GM21737 (cell line): ENCODE data around the gene RAC3.

Source experiments
- ATAC-seq: cut with Tn5 transposase; IDR thresholded peaks from one replicate; pipeline ENCODE4 v1.9.1; 2021; ENCODE audit warnings: mild to moderate bottlenecking, moderate library complexity; ENCODE audit not compliant: unreplicated experiment

The RAC3 gene

DNA sequence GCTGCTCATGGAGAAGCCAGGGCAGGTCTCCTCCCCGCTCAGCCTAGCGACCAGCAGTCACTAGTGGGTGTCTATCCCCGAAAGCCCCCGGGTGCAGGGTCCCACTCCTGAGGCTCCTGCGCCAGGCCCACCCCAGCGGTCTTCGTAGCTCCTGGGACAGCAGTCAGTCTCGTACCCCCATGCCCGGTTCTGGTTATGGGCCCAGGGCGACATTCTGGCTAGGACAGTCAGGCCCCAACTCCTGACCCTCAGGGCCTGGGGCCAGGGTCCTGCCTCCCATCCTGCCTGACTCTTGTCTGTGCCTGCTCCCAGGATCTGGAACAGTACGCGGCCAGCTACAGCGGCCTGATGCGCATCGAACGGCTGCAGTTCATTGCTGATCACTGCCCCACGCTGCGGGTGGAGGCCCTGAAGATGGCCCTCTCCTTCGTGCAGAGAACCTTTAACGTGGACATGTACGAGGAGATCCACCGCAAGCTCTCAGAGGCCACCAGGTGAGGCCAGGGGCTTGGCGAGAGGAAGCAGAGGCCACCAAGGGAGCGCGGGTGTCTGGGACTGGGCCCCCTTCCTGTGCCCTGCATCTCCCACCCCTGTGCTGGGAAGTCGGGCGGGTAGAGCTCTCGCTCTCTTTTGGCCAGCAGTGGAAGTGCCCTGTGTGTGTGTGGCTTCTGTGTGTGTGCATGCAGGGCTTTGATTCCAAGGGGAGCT is 22.2 kb downstream of the RAC3 start:
- ATAC-seq: no peak

DNA sequence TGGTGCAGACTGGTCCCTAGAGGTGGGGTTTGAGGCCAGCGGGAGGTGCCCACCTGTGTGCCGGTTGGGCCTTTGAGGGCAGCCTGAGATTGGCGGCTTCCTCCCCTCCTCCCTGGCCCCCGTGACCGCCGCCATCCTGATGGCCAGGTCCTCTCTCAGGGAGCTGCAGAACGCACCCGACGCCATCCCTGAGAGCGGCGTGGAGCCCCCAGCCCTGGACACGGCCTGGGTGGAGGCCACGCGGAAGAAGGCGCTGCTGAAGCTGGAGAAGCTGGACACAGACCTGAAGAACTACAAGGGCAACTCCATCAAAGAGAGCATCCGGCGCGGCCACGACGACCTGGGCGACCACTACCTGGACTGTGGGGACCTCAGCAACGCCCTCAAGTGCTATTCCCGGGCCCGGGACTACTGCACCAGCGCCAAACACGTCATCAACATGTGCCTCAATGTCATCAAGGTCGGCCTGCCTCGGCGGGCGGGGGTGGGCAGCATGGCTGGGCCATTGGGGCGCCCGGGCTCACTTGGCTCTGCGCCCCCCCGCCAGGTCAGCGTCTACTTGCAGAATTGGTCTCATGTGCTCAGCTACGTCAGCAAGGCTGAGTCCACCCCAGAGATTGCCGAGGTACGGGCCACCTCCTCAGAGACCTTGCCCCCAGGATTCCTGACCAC is 23.0 kb downstream of the RAC3 start:
- ATAC-seq: no peak

DNA sequence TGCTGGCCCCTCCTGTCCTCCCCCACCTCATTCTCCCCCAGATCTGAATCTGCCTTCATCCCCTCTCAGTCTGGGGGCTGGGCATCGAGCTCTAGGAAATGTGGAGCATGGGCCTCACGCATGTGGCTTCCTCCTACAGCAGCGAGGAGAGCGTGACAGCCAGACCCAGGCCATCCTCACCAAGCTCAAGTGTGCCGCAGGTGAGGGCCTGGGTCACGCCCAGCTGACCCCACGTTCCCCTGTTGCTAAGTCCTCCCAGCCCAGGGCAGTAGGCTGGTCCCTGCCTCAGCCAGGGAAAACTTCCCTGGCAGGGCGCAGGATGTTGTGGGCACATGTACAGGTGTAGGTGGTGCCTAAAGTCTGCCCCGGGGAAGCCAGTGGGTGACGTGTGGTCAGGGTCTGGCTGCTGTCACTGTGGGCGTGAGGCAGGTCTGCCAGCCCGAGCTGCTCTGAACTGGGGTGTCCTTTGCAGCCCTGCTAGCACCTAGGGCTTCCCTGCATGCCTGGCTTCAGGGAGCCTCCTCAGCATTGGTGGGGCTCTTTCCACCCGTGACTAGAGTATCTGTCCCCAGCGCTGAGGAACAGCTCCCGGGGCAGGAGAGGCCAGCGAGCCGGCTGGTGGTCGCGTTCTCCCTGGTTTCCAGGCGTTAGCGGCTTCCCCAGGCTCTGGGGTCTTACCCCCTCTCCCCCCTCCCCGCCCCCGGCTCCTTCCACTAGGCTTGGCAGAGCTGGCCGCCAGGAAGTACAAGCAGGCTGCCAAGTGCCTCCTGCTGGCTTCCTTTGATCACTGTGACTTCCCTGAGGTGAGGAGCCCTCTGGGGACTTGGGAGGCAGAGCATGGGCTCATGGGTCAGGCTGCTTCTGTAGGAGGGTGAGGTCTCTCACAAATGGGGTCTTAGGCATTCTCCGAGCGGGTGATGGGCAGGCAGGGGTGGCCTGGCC is 23.8 kb downstream of the RAC3 start:
- ATAC-seq: no peak

DNA sequence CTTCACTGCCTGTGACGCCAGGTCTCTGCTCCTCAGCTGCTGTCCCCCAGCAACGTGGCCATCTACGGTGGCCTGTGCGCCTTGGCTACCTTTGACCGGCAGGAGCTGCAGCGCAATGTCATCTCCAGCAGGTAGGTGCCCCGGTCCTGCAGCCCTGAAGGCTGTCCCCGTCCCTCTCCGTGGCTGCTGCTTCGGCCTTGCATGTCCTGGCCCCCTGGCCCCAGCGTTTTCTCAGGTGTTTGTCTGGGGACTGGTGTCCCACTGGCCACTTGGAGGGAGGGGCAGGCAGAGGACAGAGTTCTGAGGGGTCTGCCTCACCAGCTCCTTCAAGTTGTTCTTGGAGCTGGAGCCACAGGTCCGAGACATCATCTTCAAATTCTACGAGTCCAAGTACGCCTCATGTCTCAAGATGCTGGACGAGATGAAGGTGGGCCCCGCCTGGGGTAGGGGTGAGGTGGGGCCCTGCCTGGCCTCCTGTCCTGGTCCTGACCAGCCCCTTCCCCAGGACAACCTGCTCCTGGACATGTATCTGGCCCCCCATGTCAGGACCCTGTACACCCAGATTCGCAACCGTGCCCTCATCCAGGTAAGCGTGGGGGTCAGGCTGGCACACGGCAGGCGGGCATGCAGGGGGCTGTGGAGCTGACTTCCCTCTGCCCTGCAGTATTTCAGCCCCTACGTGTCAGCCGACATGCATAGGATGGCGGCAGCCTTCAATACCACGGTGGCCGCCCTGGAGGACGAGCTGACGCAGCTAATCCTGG is 24.7 kb downstream of the RAC3 start:
- no peak for ATAC-seq

DNA sequence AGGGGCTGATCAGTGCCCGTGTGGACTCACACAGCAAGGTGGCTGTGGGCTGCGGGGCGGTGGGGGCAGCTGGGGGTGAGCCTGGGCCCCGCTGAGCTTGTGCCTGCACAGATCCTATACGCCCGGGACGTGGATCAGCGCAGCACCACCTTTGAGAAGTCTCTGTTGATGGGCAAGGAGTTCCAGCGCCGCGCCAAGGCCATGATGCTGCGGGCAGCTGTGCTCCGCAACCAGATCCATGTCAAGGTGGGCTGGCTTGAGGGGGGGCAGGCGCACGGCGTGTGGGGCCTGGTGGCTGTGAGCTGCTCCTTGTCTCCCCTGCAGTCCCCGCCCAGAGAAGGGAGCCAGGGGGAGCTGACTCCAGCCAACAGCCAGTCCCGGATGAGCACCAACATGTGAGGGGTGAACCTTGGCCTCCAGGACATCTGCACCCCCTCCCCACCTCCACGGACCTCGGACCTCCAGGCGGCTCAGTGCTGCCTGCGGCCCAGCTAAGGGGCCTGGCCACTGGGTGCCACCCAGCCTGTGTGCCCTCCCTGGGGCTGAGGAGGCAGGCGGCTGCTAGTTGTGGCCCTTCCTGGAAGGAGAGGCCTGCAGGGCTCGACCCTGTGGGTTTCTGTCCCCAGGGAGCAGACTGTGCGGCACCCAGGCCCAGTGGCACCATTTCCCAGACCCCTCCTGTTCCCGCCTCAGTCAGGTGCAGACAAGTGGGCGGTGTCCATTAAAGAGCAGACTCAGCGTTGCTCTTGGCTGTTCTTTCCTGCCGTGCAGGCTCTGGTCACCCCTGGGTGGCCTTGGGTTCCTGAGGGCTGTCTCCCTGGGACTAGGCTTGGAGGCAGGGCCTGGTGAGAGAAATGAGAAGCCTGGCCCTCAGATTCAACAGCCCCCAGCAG is 25.5 kb downstream of the RAC3 start:
- ATAC-seq: no peak

DNA sequence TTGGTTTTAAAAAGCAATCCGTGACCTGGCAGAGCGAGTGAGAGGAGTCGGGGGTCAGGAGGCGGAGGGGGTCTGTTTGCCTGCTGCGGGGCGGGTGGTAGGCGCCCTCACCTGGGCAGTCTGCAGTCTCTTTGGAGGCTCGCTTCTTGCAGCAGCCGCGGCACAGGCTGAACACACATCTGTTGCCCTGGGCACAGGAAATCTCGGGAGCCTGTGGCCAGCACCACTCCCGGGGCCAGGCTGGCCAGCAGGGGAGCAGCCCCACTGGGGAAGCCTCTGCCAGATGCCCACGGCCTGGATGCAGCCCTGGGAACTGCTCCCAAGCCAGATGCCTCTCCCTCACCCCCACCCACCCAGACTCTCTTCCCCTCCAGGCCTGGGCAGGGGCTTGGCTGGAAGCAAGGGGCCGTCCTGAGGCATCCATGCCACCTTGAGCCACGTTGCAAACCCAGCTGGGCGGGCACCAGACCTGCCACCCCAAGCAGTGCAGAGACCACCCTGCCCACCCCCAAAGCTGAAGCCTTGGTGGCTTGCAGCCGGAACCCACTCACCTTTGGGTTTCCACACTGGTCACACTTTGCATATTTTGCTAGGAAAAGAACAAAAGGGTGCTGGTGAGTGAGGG is 26.9 kb downstream of the RAC3 start:
- ATAC-seq: no peak

DNA sequence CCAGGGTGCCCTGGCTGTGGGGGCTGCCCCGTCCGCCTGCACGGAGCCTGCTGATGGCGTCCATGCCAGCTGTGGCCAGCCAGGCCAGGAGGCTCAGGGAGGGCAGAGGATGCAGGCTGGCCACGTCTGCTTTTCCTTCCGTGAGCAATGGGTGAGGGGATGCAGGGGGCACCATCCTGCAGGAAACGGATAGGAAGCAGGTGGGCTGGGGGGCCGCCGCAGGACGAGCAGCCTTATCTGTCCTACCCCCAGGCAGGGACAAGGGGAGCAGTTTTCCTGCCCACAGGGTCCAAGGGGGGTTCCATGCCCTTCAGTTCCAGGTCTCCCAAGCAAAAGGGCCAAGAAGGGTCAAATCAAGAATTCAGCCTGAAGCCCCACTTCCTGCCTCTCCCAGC is 27.4 kb downstream of the RAC3 start:
- ATAC-seq: no peak

DNA sequence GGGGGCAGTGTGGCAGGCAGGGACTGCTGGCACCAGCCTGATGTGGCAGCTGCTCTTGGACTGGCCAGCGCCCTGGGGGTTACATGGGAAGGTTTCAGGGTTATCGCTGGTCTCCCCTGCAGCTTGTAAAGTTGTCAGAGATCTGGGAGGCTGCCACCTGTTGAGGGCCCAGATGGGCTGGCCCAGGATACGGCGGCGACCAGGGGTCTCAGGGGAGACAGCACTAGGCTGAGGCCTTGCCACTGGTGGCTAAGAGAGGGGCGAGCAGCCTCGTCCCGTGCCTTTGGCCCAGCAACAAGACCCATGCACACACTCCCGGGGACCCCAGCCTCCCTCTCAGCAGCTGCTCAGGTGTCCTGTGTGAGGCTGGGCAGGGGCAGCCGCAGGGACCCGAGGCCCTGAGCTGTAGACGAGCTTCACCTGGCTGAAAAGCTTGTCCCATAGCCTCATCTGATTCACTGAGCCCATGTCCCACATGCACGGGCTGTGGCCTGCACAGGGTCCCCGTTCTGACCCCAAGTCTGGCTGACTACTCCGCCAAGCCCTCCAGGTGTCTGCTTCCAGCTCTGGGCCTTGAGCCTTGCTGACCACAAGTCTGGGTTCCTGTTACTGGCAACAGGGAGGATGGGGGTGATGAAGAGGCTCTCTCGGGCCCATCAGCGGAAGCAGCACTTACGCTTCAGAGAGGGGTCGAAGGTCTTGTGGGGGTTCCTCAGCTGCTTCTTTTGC is 28.0 kb downstream of the RAC3 start:
- no peak for ATAC-seq

DNA sequence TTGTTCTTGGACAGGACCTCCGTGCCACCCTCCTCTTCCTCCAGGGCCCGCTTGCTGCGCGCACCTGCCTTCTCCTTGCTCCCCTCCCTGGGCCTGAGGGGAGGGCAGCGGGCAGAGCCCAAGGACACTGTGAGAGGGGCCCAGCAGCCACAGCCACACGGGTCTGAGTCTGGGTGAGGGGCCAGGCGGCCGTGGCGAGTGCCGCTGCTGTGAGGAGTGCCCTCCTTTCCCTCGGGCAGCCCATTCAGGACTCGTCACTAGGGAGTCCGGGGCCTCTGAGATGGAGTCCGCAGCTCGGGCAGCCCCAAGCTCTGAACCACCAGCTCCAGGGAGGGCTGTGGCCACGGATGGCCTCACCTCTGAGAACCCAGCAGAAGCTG is 28.5 kb downstream of the RAC3 start:
- ATAC-seq: no peak

DNA sequence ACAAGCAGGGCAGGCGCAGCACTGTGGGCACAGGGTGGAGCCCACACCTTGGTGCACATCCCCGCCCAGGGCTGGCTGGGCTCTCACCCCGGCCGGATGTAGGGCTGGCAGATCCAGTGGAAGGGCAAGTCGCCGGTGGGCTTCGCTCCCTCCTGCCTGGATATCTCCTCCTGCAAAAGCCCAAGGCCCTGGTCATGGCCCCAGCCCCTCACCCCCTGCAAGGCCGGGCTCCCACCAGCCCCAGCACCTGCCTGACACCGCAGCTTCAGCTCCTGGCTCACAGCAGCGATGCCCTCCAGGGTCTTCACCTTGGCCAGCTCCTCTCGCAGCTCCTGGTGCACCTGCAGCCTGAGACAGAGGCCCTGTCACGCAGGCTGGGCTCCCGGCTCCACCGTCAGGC is 29.1 kb downstream of the RAC3 start:
- no peak for ATAC-seq

DNA sequence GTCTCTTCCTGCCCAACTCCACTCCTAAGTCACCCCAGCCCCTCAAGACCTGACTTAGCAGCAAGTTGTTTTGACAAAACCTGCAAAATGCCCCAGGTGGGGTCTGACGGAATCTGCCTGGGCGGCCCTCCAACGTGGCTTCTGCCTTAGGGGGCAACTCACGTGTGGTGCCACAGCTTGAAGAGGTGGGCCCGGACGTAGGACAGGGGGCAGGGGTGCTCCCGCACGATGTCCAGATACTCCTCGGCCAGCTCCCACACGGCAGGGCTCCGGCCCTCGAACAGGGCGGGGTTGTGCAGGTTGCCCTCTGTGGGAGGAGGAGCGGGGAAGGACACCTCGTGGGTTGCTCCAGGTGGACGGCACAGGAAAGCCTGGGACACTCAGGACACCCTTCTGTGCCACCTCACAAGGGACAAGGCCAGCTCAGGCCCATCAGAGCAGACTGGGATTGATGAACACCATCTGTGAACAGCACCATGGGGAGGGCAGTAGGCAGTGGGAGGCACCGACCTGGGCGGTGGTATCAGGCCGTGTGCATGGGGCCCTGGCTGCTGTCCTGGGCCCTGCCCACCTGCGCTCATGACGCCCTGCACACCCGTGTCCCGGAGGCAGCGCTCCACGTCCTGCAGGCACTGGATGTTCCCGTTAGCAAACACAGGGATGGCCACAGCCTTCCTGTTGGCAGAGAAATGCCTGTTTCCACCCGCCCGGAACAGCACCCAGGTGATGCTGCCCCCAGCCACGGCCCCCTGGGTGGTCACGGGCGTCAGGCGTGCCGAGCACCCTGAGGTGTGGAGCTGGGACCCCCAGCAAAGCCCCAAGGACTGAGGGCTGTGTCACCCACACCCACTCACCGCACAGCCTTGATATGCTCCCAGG is 29.8 kb downstream of the RAC3 start:
- no peak for ATAC-seq

DNA sequence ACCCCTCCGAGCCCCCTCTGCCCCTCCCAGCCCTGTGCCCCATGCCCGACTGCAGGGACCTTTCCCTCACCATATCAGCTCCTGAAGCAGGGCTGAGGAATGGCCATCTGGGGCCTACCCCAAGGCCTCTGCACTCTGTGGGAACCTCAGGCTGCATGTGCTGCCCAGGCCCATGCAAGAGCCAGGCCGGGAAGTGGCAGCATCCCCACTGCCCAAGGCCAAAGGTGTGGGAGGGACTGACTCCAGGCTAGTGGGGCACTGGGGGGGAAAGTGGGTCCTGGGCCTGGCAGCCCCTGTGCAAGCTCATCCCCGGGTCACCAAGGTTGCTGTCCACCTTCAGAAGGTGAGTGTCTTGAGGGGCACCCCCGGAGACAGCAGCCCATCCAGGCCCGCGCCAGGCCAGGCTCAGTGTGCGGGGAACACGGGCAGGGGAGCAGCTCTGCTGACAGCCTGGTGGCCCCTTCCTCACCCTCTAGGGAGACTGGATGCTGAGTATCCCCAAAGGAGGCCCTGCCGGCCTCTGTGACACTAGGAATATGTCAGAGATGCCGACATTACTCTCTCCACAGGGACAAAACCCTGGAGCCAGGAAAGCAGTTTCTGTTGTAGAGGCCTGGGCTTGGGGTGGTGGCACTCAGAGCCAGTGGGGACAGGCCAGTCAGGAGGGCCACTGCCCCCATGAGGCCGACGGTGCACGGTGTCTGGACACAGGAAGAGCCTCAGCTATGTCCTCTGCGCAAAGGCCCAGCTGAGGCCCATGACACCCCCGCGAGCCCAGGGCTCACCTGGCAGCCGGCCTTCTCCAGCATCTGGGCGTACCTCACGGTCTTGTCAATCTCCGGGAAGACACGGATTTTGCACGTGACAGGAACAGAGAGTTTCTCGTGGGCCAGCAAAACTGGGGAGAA is 30.9 kb downstream of the RAC3 start:
- no peak for ATAC-seq

DNA sequence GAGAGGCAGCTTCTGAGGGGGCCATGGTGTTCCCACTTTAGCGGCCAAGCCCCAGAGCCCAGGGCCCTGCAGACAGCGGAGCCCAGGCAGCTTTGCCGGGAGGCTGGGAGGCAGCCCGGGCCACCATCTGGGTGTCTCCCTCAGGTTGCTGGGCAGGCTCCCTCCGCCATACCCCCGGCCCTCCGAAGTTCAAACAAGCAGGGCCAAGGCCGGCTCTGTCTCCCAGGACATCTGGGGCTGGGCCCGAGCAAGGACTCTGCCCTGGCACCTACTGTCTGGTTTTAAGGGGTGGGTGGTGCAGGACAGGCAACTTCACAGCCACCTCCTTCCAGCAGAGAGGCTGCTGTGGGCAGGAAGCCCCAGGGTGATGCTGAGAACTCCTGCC is 31.5 kb downstream of the RAC3 start:
- no peak for ATAC-seq

DNA sequence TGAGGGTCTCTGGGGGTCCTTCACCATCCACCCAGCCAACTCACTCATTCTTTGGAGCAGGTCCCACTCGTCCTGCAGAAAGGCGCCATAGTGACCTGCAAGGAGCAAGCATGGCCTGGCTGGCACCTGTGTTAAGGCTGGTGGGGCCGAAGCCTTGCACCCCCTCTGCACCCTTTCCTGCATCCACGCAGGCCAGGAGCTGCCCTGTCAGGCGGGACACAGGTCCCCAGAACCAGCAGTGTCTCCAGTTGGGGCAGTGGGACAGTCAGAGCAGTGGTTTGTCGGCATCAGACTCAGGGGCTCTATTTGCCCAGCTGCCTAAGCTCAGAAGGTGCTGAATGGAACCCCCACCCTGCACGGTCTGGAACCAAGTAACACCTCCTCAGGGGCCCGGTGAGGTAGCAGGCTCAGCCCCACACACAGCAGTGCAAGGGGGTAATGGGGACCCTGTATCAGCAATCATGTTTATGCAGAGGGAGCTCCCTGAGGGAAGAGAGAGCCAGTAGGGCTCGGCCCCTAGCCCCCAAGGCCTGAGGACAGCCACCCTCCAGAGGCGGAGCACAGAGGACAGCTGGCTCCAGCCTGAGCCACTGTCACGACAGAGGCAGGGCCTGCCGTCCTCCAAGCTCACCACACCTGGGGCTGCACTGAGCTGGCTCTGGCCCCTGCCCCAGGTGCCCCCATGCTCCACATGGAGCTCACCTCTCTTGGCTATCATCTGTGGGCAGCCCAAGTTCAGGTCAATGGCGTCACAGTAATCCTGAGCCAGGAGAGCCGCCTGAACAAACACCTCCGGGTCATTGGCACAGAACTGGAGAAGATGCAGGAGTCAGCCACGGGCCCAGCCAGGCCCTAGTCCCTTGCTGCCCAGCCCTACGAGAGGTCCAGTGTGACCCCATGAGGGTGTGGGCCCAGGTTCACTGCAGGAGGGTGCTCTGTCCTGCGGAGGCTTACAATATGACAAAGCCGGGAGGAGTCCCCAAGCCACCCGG is 32.2 kb downstream of the RAC3 start:
- ATAC-seq: no peak

DNA sequence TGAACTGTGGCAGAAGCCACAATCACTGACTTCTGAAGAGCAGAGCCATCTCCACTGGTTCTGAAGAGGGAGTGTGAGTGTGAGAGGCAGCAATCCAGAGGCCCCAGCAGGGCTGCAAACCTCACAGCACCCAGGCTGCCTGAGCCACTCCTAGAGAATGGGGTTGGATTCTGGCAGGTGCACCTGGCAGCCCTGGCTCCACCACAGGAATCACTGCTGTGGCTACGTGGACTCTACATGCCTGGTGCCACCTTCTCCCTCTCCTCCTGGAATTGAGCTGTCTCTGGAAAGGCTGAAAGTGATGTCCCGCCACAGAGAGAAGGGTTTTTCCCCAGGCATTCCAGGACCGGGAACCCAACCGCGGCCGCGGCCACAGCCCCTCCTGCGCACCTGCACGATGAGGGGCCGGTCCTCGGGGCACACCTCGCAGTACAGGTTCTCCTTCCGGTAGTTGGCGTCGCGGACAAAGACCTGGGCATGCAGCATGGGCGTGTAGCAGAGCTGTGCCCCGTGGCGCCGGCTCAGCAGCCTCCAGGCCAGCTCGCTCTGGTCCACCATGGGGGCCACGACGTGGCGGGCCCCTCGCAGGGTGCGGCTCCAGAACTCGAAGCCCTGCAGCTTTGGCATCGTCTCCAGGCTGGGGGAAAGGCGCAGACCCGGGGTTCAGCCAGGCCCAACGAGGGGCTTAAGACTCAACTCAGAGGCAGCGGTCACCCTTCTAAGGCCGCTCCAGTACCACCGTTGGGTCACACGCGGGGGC is 33.1 kb downstream of the RAC3 start:
- no peak for ATAC-seq
